CD14-positive monocyte (primary cell): Measurements from ENCODE around the gene TMIGD1. TPM values are rescaled to one million over a fixed set of nuclear protein-coding genes. Genes with fewer than 3 reads are reported as not detected.
A peak's percentile ranks its signal among the peaks of the same experiment; 100 is the strongest.

Source experiments
- DNase-seq, 3 donors: peaks; one replicate each; pipeline ENCODE4 v3.0.0-alpha.2; 2011 to 2022
- H2AFZ ChIP-seq: 2 replicates; pipeline ENCODE4 v1.6.0; 2012; ENCODE audit warnings: mild to moderate bottlenecking, low read depth, low read length, inconsistent platforms; ENCODE audit not compliant: insufficient read depth, poor library complexity, severe bottlenecking
- H3K27ac ChIP-seq, 2 donors: 1 replicate in 1 of 2; 2 replicates in 1 of 2; pipeline ENCODE4 v1.5.1; 2012 to 2013; ENCODE audit warnings: low read length in 2 of 2, control low read depth in 1 of 2, inconsistent platforms in 1 of 2, low read depth in 1 of 2, mild to moderate bottlenecking in 1 of 2
- H3K27me3 ChIP-seq, 2 donors: one replicate each; pipeline versions ENCODE4 v1.6.0 to v1.6.1; 2011 to 2013; ENCODE audit warnings: low read length in 2 of 2; ENCODE audit not compliant: control insufficient read depth in 2 of 2, insufficient read depth in 2 of 2
- H3K36me3 ChIP-seq, 2 donors: replicated peaks in 1 of 2; 1 replicate in 1 of 2; 2 replicates in 1 of 2; pipeline versions ENCODE4 v1.5.1 to v1.6.1; 2012 to 2013; ENCODE audit warnings: low read length in 2 of 2, control low read depth in 1 of 2, inconsistent platforms in 1 of 2, mild to moderate bottlenecking in 1 of 2; ENCODE audit not compliant: insufficient read depth in 2 of 2, control insufficient read depth in 1 of 2
- H3K4me1 ChIP-seq, 2 donors: 1 replicate in 1 of 2; 2 replicates in 1 of 2; pipeline versions ENCODE4 v1.5.1 to v1.6.1; 2012 to 2013; ENCODE audit warnings: low read length in 2 of 2, control low read depth in 1 of 2, inconsistent platforms in 1 of 2, mild to moderate bottlenecking in 1 of 2, moderate library complexity in 1 of 2; ENCODE audit not compliant: insufficient read depth in 2 of 2, control insufficient read depth in 1 of 2
- H3K4me2 ChIP-seq: replicated peaks from 2 replicates; pipeline ENCODE3; 2012; ENCODE audit warnings: low read length, moderate library complexity, mild to moderate bottlenecking; ENCODE audit not compliant: poor library complexity, severe bottlenecking; ENCODE audit errors: extremely low read depth
- H3K4me3 ChIP-seq, 3 experiments: fragments of 200-600 bp in 1 of 3; sonication (generic) in 1 of 3; replicated peaks in 1 of 3; 1 replicate in 2 of 3; 2 replicates in 1 of 3; pipeline ENCODE4 v1.5.1; 2011 to 2013; ENCODE audit warnings: low read length in 3 of 3, mild to moderate bottlenecking in 3 of 3, control low read depth in 2 of 3, low read depth in 2 of 3, inconsistent platforms in 1 of 3, moderate library complexity in 1 of 3
- H3K79me2 ChIP-seq: 2 replicates; pipeline ENCODE4 v1.6.0; 2012; ENCODE audit warnings: mild to moderate bottlenecking, control low read depth, inconsistent platforms, low read length, moderate library complexity; ENCODE audit not compliant: insufficient read depth
- H3K9ac ChIP-seq: 2 replicates; pipeline ENCODE4 v1.6.0; 2017; ENCODE audit warnings: low read length, mild to moderate bottlenecking; ENCODE audit not compliant: insufficient read depth, poor library complexity, severe bottlenecking
- H3K9me3 ChIP-seq, 2 donors: replicated peaks in 1 of 2; 1 replicate in 1 of 2; 2 replicates in 1 of 2; pipeline versions ENCODE4 v1.5.1 to v1.6.1; 2012 to 2013; ENCODE audit warnings: low read length in 2 of 2, control low read depth in 1 of 2; ENCODE audit not compliant: control insufficient read depth in 1 of 2, insufficient read depth in 1 of 2
- H4K20me1 ChIP-seq: 2 replicates; pipeline ENCODE4 v1.6.0; 2012; ENCODE audit warnings: mild to moderate bottlenecking, low read length, control low read depth, moderate library complexity; ENCODE audit not compliant: insufficient read depth
- H3K27ac Mint-ChIP-seq, 7 donors: one replicate each; pipeline ENCODE4 v1.8.0; 2020; ENCODE audit warnings: mild to moderate bottlenecking in 7 of 7, mixed read lengths in 7 of 7, moderate library complexity in 6 of 7, inconsistent platforms in 2 of 7
- H3K27me3 Mint-ChIP-seq, 3 donors: one replicate each; pipeline ENCODE4 v1.8.0; 2021 to 2022; ENCODE audit warnings: low read depth in 3 of 3, mild to moderate bottlenecking in 3 of 3, mixed read lengths in 3 of 3, moderate library complexity in 3 of 3, inconsistent platforms in 1 of 3
- H3K36me3 Mint-ChIP-seq, 2 donors: one replicate each; pipeline ENCODE4 v1.8.0; 2020; ENCODE audit warnings: mixed read lengths in 2 of 2, inconsistent platforms in 1 of 2, mild to moderate bottlenecking in 1 of 2
- H3K4me1 Mint-ChIP-seq: one replicate; pipeline ENCODE4 v1.8.0; 2020; ENCODE audit warnings: mild to moderate bottlenecking, mixed read lengths
- H3K4me3 Mint-ChIP-seq, 2 donors: one replicate each; pipeline ENCODE4 v1.8.0; 2020; ENCODE audit warnings: mild to moderate bottlenecking in 2 of 2, mixed read lengths in 2 of 2, moderate library complexity in 1 of 2
- H3K9me3 Mint-ChIP-seq, 7 donors: one replicate each; pipeline ENCODE4 v1.8.0; 2020 to 2022; ENCODE audit warnings: mixed read lengths in 7 of 7, mild to moderate bottlenecking in 6 of 7, moderate library complexity in 6 of 7, inconsistent platforms in 2 of 7
- CTCF ChIP-seq: fragments of 200-600 bp; IDR thresholded peaks from one replicate; pipeline ENCODE4 v1.8.0; 2022; ENCODE audit warnings: antibody characterized with exemption, mild to moderate bottlenecking
- WGBS: methylation state at CpG from one replicate; pipeline ENCODE4 v1.1.5; 2013; ENCODE audit warnings: missing lambda C conversion rate; ENCODE audit not compliant: insufficient coverage; 5-methylcytosine and 5-hydroxymethylcytosine counted together
- intact Hi-C, 2 donors: fragments of 100-400 bp; cut with micrococcal nuclease; formaldehyde crosslinking; loops; one replicate each; pipeline versions ENCODE4 v1.15.0 to v1.15.1; 2023
- polyA plus RNA-seq, 3 donors: library from polyadenylated mRNA; depleted of rRNA in 1 of 3; unstranded in 2 of 3; stranded (reverse) in 1 of 3; fragments of 300-500 nt in 2 of 3; fragments of >200 nt in 1 of 3; fragmentation: Illumina TruSeq in 2 of 3; gene quantifications; 1 replicate in 2 of 3; 2 replicates in 1 of 3; pipeline ENCODE4 v1.2.3, GENCODE V29; 2012 to 2021

TMIGD1 gene
- polyA plus RNA-seq, 3 donors = not detected

- no peak for TF ChIP-seq CTCF
- Mint-ChIP-seq H3K9me3 (peaks cover 0 to 4% (median 0%) of the 10 kb centered on the region in 7 donors), H3K36me3 (no peaks in the 10 kb centered on the region), H3K4me3 (no peak overlapping the region), H3K27me3 (peaks cover 0 to 9% (median 5%) of the 10 kb centered on the region in 3 donors), H3K27ac (peak overlapping the region in 3 of 7 donors; percentile 20 to 37 (median 26)), H3K4me1 (peaks cover 13% of the 10 kb centered on the region)
- no peaks in the 10 kb centered on the region for H3K79me2 ChIP-seq
- no peak overlapping the region for H3K4me3 ChIP-seq
- intact Hi-C loops = no loop called here
- H3K27ac ChIP-seq = no peak overlapping the region
- peaks cover 4 to 7% of the 10 kb centered on the region in 2 donors for H3K4me1 ChIP-seq
- H3K9ac ChIP-seq = no peak overlapping the region
- no peak overlapping the region for H3K4me2 ChIP-seq
- peak; percentile 33 to 38 (median 36) for DNase-seq
- peak overlapping the region; percentile 49 for H2AFZ ChIP-seq
- no peaks in the 10 kb centered on the region for H3K36me3 ChIP-seq
- no peaks in the 10 kb centered on the region for H3K27me3 ChIP-seq
- H3K9me3 ChIP-seq = no peaks in the 10 kb centered on the region
- H4K20me1 ChIP-seq = no peaks in the 10 kb centered on the region
Observed at GRCh38 chr17:30300818-30301217, 33.0 kb downstream of the TMIGD1 start.

GRCh38 chr17:30299000-30299399 is 34.9 kb downstream of the TMIGD1 start:
- whole genome bisulfite sequencing = 100% methylated on average over 1 of the region's 1 CpG
- Histone ChIP-seq H3K27me3 (no peaks in the 10 kb centered on the region), H3K36me3 (no peaks in the 10 kb centered on the region), H3K4me2 (no peak overlapping the region), H2AFZ (no peak overlapping the region), H3K4me1 (peaks cover 4 to 7% of the 10 kb centered on the region in 2 donors), H3K27ac (no peak overlapping the region), H3K79me2 (no peaks in the 10 kb centered on the region), H3K9me3 (no peaks in the 10 kb centered on the region), H4K20me1 (no peaks in the 10 kb centered on the region), H3K4me3 (no peak overlapping the region), H3K9ac (no peak overlapping the region)
- intact Hi-C loops = loop anchor here in 1 of 2 donors (10.0 kb wide), 1 partner anchor 86 kb away; no protein-coding TSS in a partner anchor
- no peak overlapping the region for H3K4me3 Mint-ChIP-seq
- H3K4me1 Mint-ChIP-seq = peaks cover 13% of the 10 kb centered on the region
- no peaks in the 10 kb centered on the region for H3K36me3 Mint-ChIP-seq
- H3K9me3 Mint-ChIP-seq = peaks cover 0 to 4% (median 0%) of the 10 kb centered on the region in 7 donors
- TF ChIP-seq CTCF = no peak
- DNase-seq = no peak
- H3K27me3 Mint-ChIP-seq = peaks cover 0 to 5% (median 0%) of the 10 kb centered on the region in 3 donors
- no peak overlapping the region for H3K27ac Mint-ChIP-seq
